ENCODE results near the gene IQCM. TPM values are rescaled to one million over a fixed set of nuclear protein-coding genes. Genes with fewer than 3 reads are reported as not detected.

IQCM gene
- total RNA-seq, 1 experiment from 2014 or later = 0.11 TPM

GRCh38 chr4:149489321-149489720 lies 326.3 kb downstream of the IQCM start (continued):
- no peak for TF ChIP-seq ZNF532 (CRISPR knock-in tag; IDR thresholded peaks at IDR 0.05; ENCODE audit: borderline replicate concordance)
- no peak for TF ChIP-seq EMX1 (CRISPR knock-in tag; IDR thresholded peaks at IDR 0.05)
- TF ChIP-seq FOXP1 (CRISPR knock-in tag; IDR thresholded peaks at IDR 0.05; ENCODE audit: borderline replicate concordance) = no peak
- no peak for TF ChIP-seq ESRRA (CRISPR knock-in tag; IDR thresholded peaks at IDR 0.05; ENCODE audit: borderline replicate concordance)
- no peak for TF ChIP-seq NFE2L1 (CRISPR knock-in tag; IDR thresholded peaks at IDR 0.05)
- no peak for TF ChIP-seq AR (CRISPR knock-in tag; IDR thresholded peaks at IDR 0.05)
- no peak for TF ChIP-seq ZMAT4 (CRISPR knock-in tag; IDR thresholded peaks at IDR 0.05)
- no peak for TF ChIP-seq ATF2 (CRISPR knock-in tag; IDR thresholded peaks at IDR 0.05; ENCODE audit: borderline replicate concordance, low read depth)
- no peak for TF ChIP-seq ARID4B (CRISPR knock-in tag; IDR thresholded peaks at IDR 0.05; ENCODE audit: borderline replicate concordance)
- no peak for TF ChIP-seq MXD4 (CRISPR knock-in tag; IDR thresholded peaks at IDR 0.05; ENCODE audit: borderline replicate concordance)
- no peak for TF ChIP-seq ZBTB21 (CRISPR knock-in tag; IDR thresholded peaks at IDR 0.05; ENCODE audit: borderline replicate concordance)
- TF ChIP-seq ZNF219 (CRISPR knock-in tag; IDR thresholded peaks at IDR 0.05; ENCODE audit: borderline replicate concordance) = no peak
- TF ChIP-seq JUN (CRISPR knock-in tag; IDR thresholded peaks at IDR 0.05) = no peak
- no peak for TF ChIP-seq STAT6 (CRISPR knock-in tag; conservative IDR thresholded peaks at IDR 0.05; ENCODE audit: low read depth)
- no peak for TF ChIP-seq FOXP4 (CRISPR knock-in tag; IDR thresholded peaks at IDR 0.05)
